MCF 10A (cell line): ENCODE measurements around the gene TRPM1. TPM values are rescaled to one million over a fixed set of nuclear protein-coding genes. Genes with fewer than 3 reads are reported as not detected.

Experiments
- BruUV-seq: library from RNA; stranded (reverse); fragments of 400-500 nt; replicated peaks from 2 replicates; lab custom pipeline; 2021; lab: Mats Ljungman, UMichigan
- CTCF ChIA-PET: fragments of 300-600 bp; sonication (Branson Sonifier 250); formaldehyde crosslinking; extraction: SDS; loops from one replicate; lab custom pipeline; 2021; ENCODE audit warnings: antibody characterized with exemption, inconsistent platforms; lab: Yijun Ruan, JAX
- POLR2A ChIA-PET: fragments of 300-600, 350-650 bp; sonication (Branson Sonifier 250); formaldehyde crosslinking; extraction: SDS; loops from one replicate; lab custom pipeline; 2020; ENCODE audit warnings: antibody characterized with exemption, inconsistent platforms; lab: Yijun Ruan, JAX
- DNase-seq: peaks from one replicate; pipeline ENCODE4 v3.0.0-alpha.2; 2018; ENCODE audit not compliant: unreplicated experiment
- H3K27ac Mint-ChIP-seq: one replicate; pipeline ENCODE4 v1.8.0; 2022; ENCODE audit warnings: mild to moderate bottlenecking, low read depth, mixed read lengths; ENCODE audit not compliant: unreplicated experiment
- H3K27me3 Mint-ChIP-seq: one replicate; pipeline ENCODE4 v1.8.0; 2022; ENCODE audit warnings: mixed read lengths; ENCODE audit not compliant: insufficient read depth, unreplicated experiment
- H3K36me3 Mint-ChIP-seq: one replicate; pipeline ENCODE4 v1.8.0; 2022; ENCODE audit warnings: mild to moderate bottlenecking, moderate library complexity, mixed read lengths; ENCODE audit not compliant: insufficient read depth, unreplicated experiment
- H3K4me1 Mint-ChIP-seq: one replicate; pipeline ENCODE4 v1.8.0; 2022; ENCODE audit warnings: mixed read lengths; ENCODE audit not compliant: insufficient read depth, unreplicated experiment
- H3K4me3 Mint-ChIP-seq: one replicate; pipeline ENCODE4 v1.8.0; 2022; ENCODE audit warnings: mild to moderate bottlenecking, moderate library complexity, mixed read lengths; ENCODE audit not compliant: unreplicated experiment
- H3K9me3 Mint-ChIP-seq: one replicate; pipeline ENCODE4 v1.8.0; 2022; ENCODE audit warnings: mixed read lengths; ENCODE audit not compliant: unreplicated experiment
- CTCF ChIP-seq: fragments of 200-600 bp; IDR thresholded peaks from one replicate; pipeline ENCODE4 v1.8.0; 2022; ENCODE audit warnings: antibody characterized with exemption, mild to moderate bottlenecking; ENCODE audit not compliant: unreplicated experiment
- intact Hi-C: fragments of 100-400 bp; cut with micrococcal nuclease; formaldehyde crosslinking; loops from 2 replicates; pipeline ENCODE4 v1.14.1; 2022
- total RNA-seq: library from RNA; stranded (reverse); gene quantifications from 2 replicates; pipeline ENCODE4 v1.2.3, GENCODE V29; 2022

Gene TRPM1
- total RNA-seq, 1 experiment from 2014 or later, result not detected

DNA sequence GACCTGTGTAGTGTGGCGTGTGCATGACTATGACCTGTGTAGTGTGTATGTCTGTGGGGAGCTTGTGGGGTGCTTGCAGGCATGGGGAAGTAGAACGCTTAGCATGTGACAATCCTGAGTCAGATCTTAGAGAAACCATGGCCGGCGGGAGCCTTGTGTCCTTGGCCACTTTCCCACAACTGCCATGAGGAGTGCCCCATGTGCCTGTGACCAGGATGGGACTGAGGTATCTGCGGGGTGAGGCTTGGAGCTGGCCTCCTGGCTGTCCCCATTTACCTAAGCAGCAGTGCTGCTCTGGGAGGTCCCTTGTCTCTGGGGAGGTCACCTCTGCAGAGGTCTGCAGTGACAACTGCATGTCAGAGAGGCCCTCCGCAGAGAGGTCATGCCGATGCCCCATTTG lies 23.6 kb downstream of the TRPM1 start:
- peaks cover 11% of the 10 kb centered on the region for H3K4me1 Mint-ChIP-seq
- ChIA-PET POLR2A (interaction anchor here (0.6 kb wide), 1 partner anchor 97 kb away, joined by 3 read pairs; no protein-coding TSS in a partner anchor), CTCF (no interaction called here)
- no TSS peak for BruUV-seq
- no peak overlapping the region for H3K4me3 Mint-ChIP-seq
- H3K27ac Mint-ChIP-seq, result no peak overlapping the region
- DNase-seq, result no peak
- no peaks in the 10 kb centered on the region for H3K27me3 Mint-ChIP-seq
- TF ChIP-seq CTCF, result no peak
- intact Hi-C loops, result no loop called here
- H3K9me3 Mint-ChIP-seq, result no peaks in the 10 kb centered on the region
- no peaks in the 10 kb centered on the region for H3K36me3 Mint-ChIP-seq

- Mint-ChIP-seq H3K27me3 (no peaks in the 10 kb centered on the region), H3K9me3 (no peaks in the 10 kb centered on the region), H3K36me3 (no peaks in the 10 kb centered on the region), H3K4me3 (no peak overlapping the region), H3K4me1 (peaks cover 7% of the 10 kb centered on the region), H3K27ac (no peak overlapping the region)
- DNase-seq, result no peak
- BruUV-seq, result no TSS peak
- POLR2A ChIA-PET, result no interaction called here
- intact Hi-C loops, result no loop called here
- CTCF ChIA-PET, result interaction anchor here (0.6 kb wide), 1 partner anchor 12 kb away, joined by 3 read pairs; no protein-coding TSS in a partner anchor
- no peak for TF ChIP-seq CTCF
These were observed 24.3 kb downstream of the TRPM1 start for GRCh38 chr15:31077181-31077580.

GRCh38 chr15:31074321-31074720 lies 27.2 kb downstream of the TRPM1 start:
- Mint-ChIP-seq H3K36me3 (no peaks in the 10 kb centered on the region), H3K27ac (no peak overlapping the region), H3K4me3 (no peak overlapping the region), H3K27me3 (no peaks in the 10 kb centered on the region), H3K9me3 (no peaks in the 10 kb centered on the region), H3K4me1 (no peaks in the 10 kb centered on the region)
- POLR2A ChIA-PET, result no interaction called here
- CTCF ChIA-PET, result no interaction called here
- DNase-seq, result no peak
- intact Hi-C loops, result no loop called here
- BruUV-seq, result no TSS peak
- no peak for TF ChIP-seq CTCF

DNA sequence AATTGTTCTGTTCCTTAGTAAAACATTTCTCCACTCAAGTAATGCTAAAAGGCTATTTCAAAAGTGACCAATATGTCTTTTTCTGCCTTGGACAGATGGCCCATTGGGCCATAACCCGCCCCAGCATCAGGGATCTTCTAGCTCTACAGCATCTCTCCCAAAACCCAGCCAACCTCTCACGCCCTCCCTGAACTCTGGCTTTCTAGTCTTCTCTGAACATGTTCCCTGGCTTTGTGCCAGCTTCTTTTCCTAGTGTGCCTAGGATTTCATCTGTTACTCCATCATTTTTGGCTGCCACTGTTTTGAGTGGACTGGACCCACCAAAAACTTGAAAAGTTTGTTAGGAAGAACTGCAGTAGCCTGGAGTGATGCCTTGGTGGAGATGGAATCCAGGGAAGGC lies 30.7 kb downstream of the TRPM1 start:
- Mint-ChIP-seq H3K27me3 (no peaks in the 10 kb centered on the region), H3K4me1 (no peaks in the 10 kb centered on the region), H3K27ac (no peak overlapping the region), H3K36me3 (no peaks in the 10 kb centered on the region), H3K4me3 (no peak overlapping the region), H3K9me3 (no peaks in the 10 kb centered on the region)
- CTCF ChIA-PET, result no interaction called here
- POLR2A ChIA-PET, result no interaction called here
- intact Hi-C loops, result no loop called here
- no TSS peak for BruUV-seq
- DNase-seq, result no peak
- no peak for TF ChIP-seq CTCF
